Glutamatergic neuron (in vitro differentiated cells): ENCODE measurements around the gene ZMYND11. TPM values are rescaled to one million over a fixed set of nuclear protein-coding genes. Genes with fewer than 3 reads are reported as not detected.

Experiments
- DNase-seq: peaks from one replicate; pipeline ENCODE4 v3.0.0; 2022
- H3K27ac Mint-ChIP-seq: one replicate; pipeline ENCODE4 v1.8.0; 2020; ENCODE audit warnings: mild to moderate bottlenecking, mixed read lengths, inconsistent platforms; ENCODE audit not compliant: unreplicated experiment
- H3K27me3 Mint-ChIP-seq: one replicate; pipeline ENCODE4 v1.8.0; 2020; ENCODE audit warnings: mild to moderate bottlenecking, moderate library complexity, mixed read lengths, inconsistent platforms; ENCODE audit not compliant: unreplicated experiment
- H3K36me3 Mint-ChIP-seq: one replicate; pipeline ENCODE4 v1.8.0; 2020; ENCODE audit warnings: mild to moderate bottlenecking, mixed read lengths, inconsistent platforms; ENCODE audit not compliant: unreplicated experiment
- H3K4me1 Mint-ChIP-seq: one replicate; pipeline ENCODE4 v1.8.0; 2020; ENCODE audit warnings: mild to moderate bottlenecking, low read depth, mixed read lengths, inconsistent platforms; ENCODE audit not compliant: unreplicated experiment
- H3K4me3 Mint-ChIP-seq: one replicate; pipeline ENCODE4 v1.8.0; 2020; ENCODE audit warnings: mild to moderate bottlenecking, mixed read lengths, inconsistent platforms; ENCODE audit not compliant: unreplicated experiment
- H3K9me3 Mint-ChIP-seq: one replicate; pipeline ENCODE4 v1.8.0; 2020; ENCODE audit warnings: mild to moderate bottlenecking, moderate library complexity, mixed read lengths, inconsistent platforms; ENCODE audit not compliant: unreplicated experiment
- CTCF ChIP-seq: fragments of 200-600 bp; sonication (generic); IDR thresholded peaks from one replicate; pipeline ENCODE4 v1.5.0; 2021; ENCODE audit not compliant: partially characterized antibody, unreplicated experiment
- total RNA-seq: library from RNA; stranded (reverse); fragmentation: NEBNext Ultra II Directional; extraction: Animal tissue kit (Norgen Biotek cat#: 25700); gene quantifications from one replicate; pipeline ENCODE4 v1.2.1, GENCODE V29; 2021; ENCODE audit not compliant: unreplicated experiment

Gene ZMYND11
- total RNA-seq, 1 donor from 2014 or later, result 26.6 TPM

- no peak overlapping the region for H3K27ac Mint-ChIP-seq
- no peak for TF ChIP-seq CTCF
- H3K4me3 Mint-ChIP-seq, result no peak overlapping the region
- no peaks in the 10 kb centered on the region for H3K27me3 Mint-ChIP-seq
- H3K9me3 Mint-ChIP-seq, result peaks cover 2% of the 10 kb centered on the region
- H3K4me1 Mint-ChIP-seq, result no peaks in the 10 kb centered on the region
- no peak for DNase-seq
- H3K36me3 Mint-ChIP-seq, result no peaks in the 10 kb centered on the region
These were observed 28.5 kb upstream of the ZMYND11 start for GRCh38 chr10:106740-107139.

- DNase-seq, result no peak
- no peak for TF ChIP-seq CTCF
- Mint-ChIP-seq H3K27me3 (no peaks in the 10 kb centered on the region), H3K36me3 (no peaks in the 10 kb centered on the region), H3K4me1 (no peaks in the 10 kb centered on the region), H3K27ac (no peak overlapping the region), H3K4me3 (no peak overlapping the region), H3K9me3 (no peaks in the 10 kb centered on the region)
These were observed 23.0 kb upstream of the ZMYND11 start for GRCh38 chr10:112246-112645.

GRCh38 chr10:124874-125273 lies 10.4 kb upstream of the ZMYND11 start:
- Mint-ChIP-seq H3K4me3 (no peak overlapping the region), H3K4me1 (no peaks in the 10 kb centered on the region), H3K9me3 (no peaks in the 10 kb centered on the region), H3K27me3 (peaks cover 2% of the 10 kb centered on the region), H3K27ac (no peak overlapping the region), H3K36me3 (peaks cover 16% of the 10 kb centered on the region)
- no peak for TF ChIP-seq CTCF
- DNase-seq, result no peak

GRCh38 chr10:127612-128432 lies 7.4 kb upstream of the ZMYND11 start:
- DNase-seq, result no peak
- TF ChIP-seq CTCF, result no peak
- Mint-ChIP-seq H3K27me3 (peaks cover 3% of the 10 kb centered on the region), H3K4me1 (no peaks in the 10 kb centered on the region), H3K9me3 (no peaks in the 10 kb centered on the region), H3K36me3 (peaks cover 8% of the 10 kb centered on the region), H3K4me3 (no peak overlapping the region), H3K27ac (no peak overlapping the region)

- no peak for TF ChIP-seq CTCF
- Mint-ChIP-seq H3K27me3 (peaks cover 9% of the 10 kb centered on the region), H3K27ac (no peak overlapping the region), H3K4me3 (no peak overlapping the region), H3K36me3 (peaks cover 4% of the 10 kb centered on the region), H3K9me3 (peaks cover 5% of the 10 kb centered on the region), H3K4me1 (peaks cover 2% of the 10 kb centered on the region)
- DNase-seq, result no peak
These were observed 5.4 kb upstream of the ZMYND11 start for GRCh38 chr10:129810-130209.
